HG03097 (cell line): ENCODE results near the gene MTPN.

Experiments used
- ATAC-seq: cut with Tn5 transposase; IDR thresholded peaks from one replicate; pipeline ENCODE4 v1.9.1; 2021; ENCODE audit not compliant: unreplicated experiment, low FRiP score

MTPN gene

GRCh38 chr7:135959646-135960363 is 17.4 kb downstream of the MTPN start:
- no peak for ATAC-seq

GRCh38 chr7:135958173-135958572 is 19.0 kb downstream of the MTPN start:
- no peak for ATAC-seq

- ATAC-seq = no peak
Measured at GRCh38 chr7:135957627-135958026, 19.5 kb downstream of the MTPN start.

GRCh38 chr7:135956393-135956792 is 20.8 kb downstream of the MTPN start:
- ATAC-seq = no peak

GRCh38 chr7:135950972-135951371 is 26.2 kb downstream of the MTPN start:
- no peak for ATAC-seq

GRCh38 chr7:135950429-135950828 is 26.7 kb downstream of the MTPN start:
- ATAC-seq = no peak

GRCh38 chr7:135946289-135947055 is 30.7 kb downstream of the MTPN start:
- no peak for ATAC-seq

GRCh38 chr7:135944753-135945152 is 32.4 kb downstream of the MTPN start:
- no peak for ATAC-seq

GRCh38 chr7:135943134-135943879 is 33.9 kb downstream of the MTPN start:
- ATAC-seq = no peak

- ATAC-seq = peak; percentile 42
Measured at GRCh38 chr7:135942614-135943013, 34.5 kb downstream of the MTPN start.

- no peak for ATAC-seq
Measured at GRCh38 chr7:135940077-135941075, 36.8 kb downstream of the MTPN start.

- ATAC-seq = no peak
Measured at GRCh38 chr7:135939261-135939812, 37.8 kb downstream of the MTPN start.

- ATAC-seq = no peak
Measured at GRCh38 chr7:135938563-135938962, 38.6 kb downstream of the MTPN start.

GRCh38 chr7:135938086-135938485 is 39.1 kb downstream of the MTPN start:
- ATAC-seq = no peak

- no peak for ATAC-seq
Measured at GRCh38 chr7:135936497-135937217, 40.5 kb downstream of the MTPN start.

- no peak for ATAC-seq
Measured at GRCh38 chr7:135934651-135935050, 42.5 kb downstream of the MTPN start.

GRCh38 chr7:135933509-135934188 is 43.5 kb downstream of the MTPN start:
- no peak for ATAC-seq

GRCh38 chr7:135932131-135932530 is 45.0 kb downstream of the MTPN start:
- ATAC-seq = no peak
